ENCODE results near the gene ANKH. TPM values are rescaled to one million over a fixed set of nuclear protein-coding genes. Genes with fewer than 3 reads are reported as not detected.

ANKH gene
- total RNA-seq, 1 donor from 2014 or later = 30.9 TPM

- Histone ChIP-seq H3K27me3 (no peaks in the 10 kb centered on the region), H3K36me3 (peaks cover 0 to 2% of the 10 kb centered on the region in 2 donors), H3K9me3 (no peaks in the 10 kb centered on the region), H3K4me3 (no peak overlapping the region), H3K4me1 (no peaks in the 10 kb centered on the region), H3K27ac (no peak overlapping the region)
- intact Hi-C loops (cut with DNase I) = no loop called here
- TF ChIP-seq POLR2A (IDR thresholded peaks at IDR 0.05) (no peak), POLR2AphosphoS5 (IDR thresholded peaks at IDR 0.05; ENCODE audit: insufficient read depth in 1 of 2, low read depth in 1 of 2) (no peak), CTCF (IDR thresholded peaks at IDR 0.05) (no peak)
- no peak for DNase-seq (ENCODE audit: extremely low spot score in 2 of 2)
These were observed 105.0 kb downstream of the ANKH start for GRCh38 chr5:14766584-14766983.

- intact Hi-C loops (cut with DNase I) = no loop called here
- H3K4me3 ChIP-seq = no peak overlapping the region
- no peaks in the 10 kb centered on the region for H3K9me3 ChIP-seq
- no peak for TF ChIP-seq CTCF (IDR thresholded peaks at IDR 0.05)
- TF ChIP-seq POLR2A (IDR thresholded peaks at IDR 0.05) = no peak
- no peak for TF ChIP-seq POLR2AphosphoS5 (IDR thresholded peaks at IDR 0.05; ENCODE audit: insufficient read depth in 1 of 2, low read depth in 1 of 2)
- H3K36me3 ChIP-seq = peaks cover 0 to 2% of the 10 kb centered on the region in 2 donors
- no peak for DNase-seq (ENCODE audit: extremely low spot score in 2 of 2)
- H3K27ac ChIP-seq = no peak overlapping the region
- no peaks in the 10 kb centered on the region for H3K27me3 ChIP-seq
- H3K4me1 ChIP-seq = no peaks in the 10 kb centered on the region
These were observed 106.0 kb downstream of the ANKH start for GRCh38 chr5:14765587-14765986.

GRCh38 chr5:14762549-14763216, 108.9 kb downstream of the ANKH start:
- intact Hi-C loops (cut with DNase I) = no loop called here
- no peak overlapping the region for H3K27ac ChIP-seq
- H3K36me3 ChIP-seq = no peaks in the 10 kb centered on the region
- no peak overlapping the region for H3K4me3 ChIP-seq
- H3K27me3 ChIP-seq = no peaks in the 10 kb centered on the region
- H3K9me3 ChIP-seq = no peaks in the 10 kb centered on the region
- TF ChIP-seq POLR2A (IDR thresholded peaks at IDR 0.05) = no peak
- TF ChIP-seq CTCF (IDR thresholded peaks at IDR 0.05) = no peak
- TF ChIP-seq POLR2AphosphoS5 (IDR thresholded peaks at IDR 0.05; ENCODE audit: insufficient read depth in 1 of 2, low read depth in 1 of 2) = no peak
- H3K4me1 ChIP-seq = no peaks in the 10 kb centered on the region
- DNase-seq (ENCODE audit: extremely low spot score in 2 of 2) = no peak

GRCh38 chr5:14760548-14761002, 111.0 kb downstream of the ANKH start:
- TF ChIP-seq POLR2AphosphoS5 (IDR thresholded peaks at IDR 0.05; ENCODE audit: insufficient read depth in 1 of 2, low read depth in 1 of 2) (no peak), POLR2A (IDR thresholded peaks at IDR 0.05) (no peak), CTCF (IDR thresholded peaks at IDR 0.05) (no peak)
- Histone ChIP-seq H3K4me1 (no peaks in the 10 kb centered on the region), H3K9me3 (no peaks in the 10 kb centered on the region), H3K27me3 (no peaks in the 10 kb centered on the region), H3K27ac (no peak overlapping the region), H3K36me3 (no peaks in the 10 kb centered on the region), H3K4me3 (no peak overlapping the region)
- intact Hi-C loops (cut with DNase I) = no loop called here
- no peak for DNase-seq (ENCODE audit: extremely low spot score in 2 of 2)

- DNase-seq (ENCODE audit: extremely low spot score in 2 of 2) = no peak
- Histone ChIP-seq H3K27me3 (no peaks in the 10 kb centered on the region), H3K4me1 (no peaks in the 10 kb centered on the region), H3K36me3 (peaks cover 0 to 6% of the 10 kb centered on the region in 2 donors), H3K4me3 (no peak overlapping the region), H3K27ac (no peak overlapping the region), H3K9me3 (no peaks in the 10 kb centered on the region)
- no peak for TF ChIP-seq CTCF (IDR thresholded peaks at IDR 0.05)
- no peak for TF ChIP-seq POLR2AphosphoS5 (IDR thresholded peaks at IDR 0.05; ENCODE audit: insufficient read depth in 1 of 2, low read depth in 1 of 2)
- TF ChIP-seq POLR2A (IDR thresholded peaks at IDR 0.05) = no peak
- intact Hi-C loops (cut with DNase I) = no loop called here
These were observed 111.6 kb downstream of the ANKH start for GRCh38 chr5:14759744-14760547.
